ENCODE data around the gene DBNL. TPM values are rescaled to one million over a fixed set of nuclear protein-coding genes. Genes with fewer than 3 reads are reported as not detected.
A peak's percentile ranks its signal among the peaks of the same experiment; 100 is the strongest.

DBNL gene
- total RNA-seq, 1 experiment from 2014 or later = 64.5 TPM

- intact Hi-C loops (cut with micrococcal nuclease; ENCODE audit: unreplicated experiment) = no loop called here
- POLR2A ChIA-PET (ENCODE audit: low non-redundant PET) = no interaction called here
- Histone ChIP-seq H3K4me1 (ENCODE audit: insufficient read depth, low read length, poor library complexity, severe bottlenecking) (peaks cover 8% of the 10 kb centered on the region), H3K9me3 (ENCODE audit: low read depth, low read length, poor library complexity, severe bottlenecking) (no peaks in the 10 kb centered on the region), H3K4me3 (ENCODE audit: low read depth, low read length, poor library complexity, severe bottlenecking) (no peak overlapping the region), H3K27me3 (replicated peaks; ENCODE audit: insufficient read depth, low read depth, low read length, poor library complexity) (no peaks in the 10 kb centered on the region), H3K36me3 (ENCODE audit: insufficient read depth, low read length, poor library complexity, severe bottlenecking) (no peaks in the 10 kb centered on the region), H3K27ac (ENCODE audit: low read depth, low read length, poor library complexity, severe bottlenecking) (no peak overlapping the region)
- CTCF ChIA-PET = no interaction called here
- no peak for TF ChIP-seq CTCF (conservative IDR thresholded peaks at IDR 0.05; ENCODE audit: low read depth, low read length)
- no peak for TF ChIP-seq EZH2 (IDR thresholded peaks at IDR 0.05; ENCODE audit: borderline replicate concordance, low read depth, low read length, poor library complexity, severe bottlenecking)
- BruUV-seq (replicated peaks) = no TSS peak
- DNase-seq (ENCODE audit: low spot score) = peak; percentile 47
These were observed 55.2 kb downstream of the DBNL start for GRCh38 chr7:44099669-44100068.

- Histone ChIP-seq H3K27me3 (replicated peaks; ENCODE audit: insufficient read depth, low read depth, low read length, poor library complexity) (no peaks in the 10 kb centered on the region), H3K36me3 (ENCODE audit: insufficient read depth, low read length, poor library complexity, severe bottlenecking) (no peaks in the 10 kb centered on the region), H3K9me3 (ENCODE audit: low read depth, low read length, poor library complexity, severe bottlenecking) (no peaks in the 10 kb centered on the region), H3K27ac (ENCODE audit: low read depth, low read length, poor library complexity, severe bottlenecking) (no peak overlapping the region), H3K4me3 (ENCODE audit: low read depth, low read length, poor library complexity, severe bottlenecking) (no peak overlapping the region), H3K4me1 (ENCODE audit: insufficient read depth, low read length, poor library complexity, severe bottlenecking) (peaks cover 16% of the 10 kb centered on the region)
- BruUV-seq (replicated peaks) = no TSS peak
- POLR2A ChIA-PET (ENCODE audit: low non-redundant PET) = no interaction called here
- DNase-seq (ENCODE audit: low spot score) = no peak
- CTCF ChIA-PET = no interaction called here
- intact Hi-C loops (cut with micrococcal nuclease; ENCODE audit: unreplicated experiment) = no loop called here
- TF ChIP-seq EZH2 (IDR thresholded peaks at IDR 0.05; ENCODE audit: borderline replicate concordance, low read depth, low read length, poor library complexity, severe bottlenecking) = no peak
- TF ChIP-seq CTCF (conservative IDR thresholded peaks at IDR 0.05; ENCODE audit: low read depth, low read length) = no peak
These were observed 56.2 kb downstream of the DBNL start for GRCh38 chr7:44100458-44101302.

- TF ChIP-seq CTCF (conservative IDR thresholded peaks at IDR 0.05; ENCODE audit: low read depth, low read length) = no peak
- no peak for TF ChIP-seq EZH2 (IDR thresholded peaks at IDR 0.05; ENCODE audit: borderline replicate concordance, low read depth, low read length, poor library complexity, severe bottlenecking)
- DNase-seq (ENCODE audit: low spot score) = no peak
- Histone ChIP-seq H3K4me3 (ENCODE audit: low read depth, low read length, poor library complexity, severe bottlenecking) (no peak overlapping the region), H3K27ac (ENCODE audit: low read depth, low read length, poor library complexity, severe bottlenecking) (no peak overlapping the region), H3K36me3 (ENCODE audit: insufficient read depth, low read length, poor library complexity, severe bottlenecking) (no peaks in the 10 kb centered on the region), H3K4me1 (ENCODE audit: insufficient read depth, low read length, poor library complexity, severe bottlenecking) (peaks cover 16% of the 10 kb centered on the region), H3K9me3 (ENCODE audit: low read depth, low read length, poor library complexity, severe bottlenecking) (no peaks in the 10 kb centered on the region), H3K27me3 (replicated peaks; ENCODE audit: insufficient read depth, low read depth, low read length, poor library complexity) (no peaks in the 10 kb centered on the region)
- BruUV-seq (replicated peaks) = no TSS peak
- ChIA-PET CTCF (no interaction called here), POLR2A (ENCODE audit: low non-redundant PET) (no interaction called here)
- intact Hi-C loops (cut with micrococcal nuclease; ENCODE audit: unreplicated experiment) = no loop called here
These were observed 56.9 kb downstream of the DBNL start for GRCh38 chr7:44101303-44101965.

Measured in A673 (cell line).